Body of pancreas (tissue), 4 donors: ENCODE measurements around the gene SORCS2. TPM values are rescaled to one million over a fixed set of nuclear protein-coding genes. Genes with fewer than 3 reads are reported as not detected.

ENCODE experiments used
- ATAC-seq: fragments of 150-250 bp; one replicate; pipeline ENCODE4 v1.9.1; 2016
- DNase-seq, 4 donors: peaks; one replicate each; pipeline ENCODE4 v3.0.0-alpha.2; 2019
- H3K27ac ChIP-seq, 4 donors: fragments of 200-600 bp; sonication (generic); 1 replicate in 3 of 4; 2 replicates in 1 of 4; pipeline versions ENCODE4 v1.5.1 to v1.6.1; 2016 to 2019; ENCODE audit warnings: mild to moderate bottlenecking in 1 of 4, mixed read lengths in 1 of 4, moderate library complexity in 1 of 4
- H3K27me3 ChIP-seq, 2 donors: fragments of 200-600 bp; sonication (generic); one replicate each; pipeline ENCODE4 v1.6.0; 2016; ENCODE audit warnings: mild to moderate bottlenecking in 1 of 2
- H3K36me3 ChIP-seq, 2 donors: fragments of 200-600 bp; sonication (generic); replicated peaks in 1 of 2; 2 replicates each; pipeline ENCODE4 v1.5.1; 2016; ENCODE audit warnings: low read depth in 2 of 2; ENCODE audit not compliant: insufficient read depth in 1 of 2
- H3K4me1 ChIP-seq: fragments of 200-600 bp; sonication (generic); one replicate; pipeline ENCODE4 v1.6.0; 2016
- H3K4me3 ChIP-seq, 2 donors: fragments of 200-600 bp; sonication (generic); 1 replicate in 1 of 2; 2 replicates in 1 of 2; pipeline ENCODE4 v1.5.1; 2016 to 2019
- H3K9me3 ChIP-seq, 3 donors: fragments of 200-600 bp; sonication (generic); 1 replicate in 2 of 3; 2 replicates in 1 of 3; pipeline ENCODE4 v1.5.1; 2016
- POLR2A ChIP-seq, 3 donors: fragments of 450-650 bp; IDR thresholded peaks; one replicate each; pipeline ENCODE4 v1.6.1; 2016; ENCODE audit warnings: antibody characterized with exemption in 3 of 3, mild to moderate bottlenecking in 2 of 3
- WGBS, 2 donors: methylation state at CpG; one replicate each; pipeline ENCODE4 v1.1.5; 2017; 5-methylcytosine and 5-hydroxymethylcytosine counted together
- intact Hi-C: fragments of 100-400 bp; cut with DNase I; formaldehyde crosslinking; loops from one replicate; pipeline ENCODE4 v1.15.1; 2023
- total RNA-seq, 2 donors: library from RNA; depleted of rRNA; stranded (reverse); fragments of >200 nt; gene quantifications; one replicate each; pipeline ENCODE4 v1.1.0, GENCODE V29; 2016
- TF ChIP-seq, protein P1 (sequence below), 7 experiments: fragments of 450-650 bp in 4 of 7; fragments of 200-600 bp in 3 of 7; sonication (generic) in 3 of 7; IDR thresholded peaks; one replicate each; pipeline ENCODE4 v1.5.1; 2016 to 2019; ENCODE audit warnings: antibody characterized with exemption in 7 of 7

The SORCS2 gene
- total RNA-seq, 2 donors from 2014 or later: 0.26 to 0.33 TPM

DNA sequence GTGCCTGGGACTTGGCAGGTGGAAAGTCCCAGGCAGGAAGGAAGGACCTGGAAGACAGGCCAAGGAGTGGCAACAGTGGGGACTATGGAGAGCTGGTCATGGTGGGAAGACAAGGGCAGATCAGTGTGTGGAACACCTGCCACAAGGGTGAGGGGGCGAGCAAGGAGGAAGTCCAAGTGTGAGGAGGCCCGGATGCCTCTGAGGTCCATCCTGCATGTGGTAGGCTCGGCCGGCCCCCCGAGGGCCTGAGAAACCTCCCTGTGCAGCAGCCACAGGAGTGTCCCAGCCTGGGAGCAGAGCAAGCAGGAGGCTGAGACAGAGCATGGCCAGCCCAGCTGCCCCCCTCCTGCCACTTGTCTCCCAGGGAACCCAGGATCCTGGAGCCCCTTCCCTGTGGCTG, 282.9 kb downstream of the SORCS2 start:
- no peak for TF ChIP-seq POLR2A (IDR thresholded peaks at IDR 0.05)
- WGBS, 2 donors: 73 to 78% methylated on average over 2 to 5 of the region's 5 CpGs
- Histone ChIP-seq H3K4me1 (no peaks in the 10 kb centered on the region), H3K4me3 (no peak overlapping the region), H3K36me3 (no peaks in the 10 kb centered on the region), H3K27ac (no peak overlapping the region), H3K9me3 (no peaks in the 10 kb centered on the region), H3K27me3 (no peaks in the 10 kb centered on the region)
- DNase-seq (no peak), ATAC-seq (no peak)
- intact Hi-C loops: no loop called here

DNA sequence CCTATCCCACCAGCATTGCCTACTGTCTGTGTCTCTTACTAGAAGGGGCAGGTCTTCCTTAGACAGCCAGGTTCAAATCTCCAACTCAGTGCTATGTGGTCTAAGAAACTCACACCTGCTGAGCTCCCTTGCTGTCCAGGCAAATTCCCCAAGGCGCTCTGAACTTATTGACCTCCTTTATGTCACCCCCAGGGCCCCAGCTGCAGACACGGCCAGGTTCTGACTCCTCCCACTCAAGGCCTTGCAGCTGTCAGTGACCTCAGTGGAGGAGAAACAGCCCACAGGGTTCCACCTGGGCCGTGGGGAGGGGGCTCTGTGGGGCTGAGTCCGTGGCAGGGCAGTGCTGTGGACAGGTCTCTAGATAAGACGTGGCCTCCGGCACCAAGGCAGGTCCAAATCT, 284.5 kb downstream of the SORCS2 start:
- TF ChIP-seq, protein P1, sequence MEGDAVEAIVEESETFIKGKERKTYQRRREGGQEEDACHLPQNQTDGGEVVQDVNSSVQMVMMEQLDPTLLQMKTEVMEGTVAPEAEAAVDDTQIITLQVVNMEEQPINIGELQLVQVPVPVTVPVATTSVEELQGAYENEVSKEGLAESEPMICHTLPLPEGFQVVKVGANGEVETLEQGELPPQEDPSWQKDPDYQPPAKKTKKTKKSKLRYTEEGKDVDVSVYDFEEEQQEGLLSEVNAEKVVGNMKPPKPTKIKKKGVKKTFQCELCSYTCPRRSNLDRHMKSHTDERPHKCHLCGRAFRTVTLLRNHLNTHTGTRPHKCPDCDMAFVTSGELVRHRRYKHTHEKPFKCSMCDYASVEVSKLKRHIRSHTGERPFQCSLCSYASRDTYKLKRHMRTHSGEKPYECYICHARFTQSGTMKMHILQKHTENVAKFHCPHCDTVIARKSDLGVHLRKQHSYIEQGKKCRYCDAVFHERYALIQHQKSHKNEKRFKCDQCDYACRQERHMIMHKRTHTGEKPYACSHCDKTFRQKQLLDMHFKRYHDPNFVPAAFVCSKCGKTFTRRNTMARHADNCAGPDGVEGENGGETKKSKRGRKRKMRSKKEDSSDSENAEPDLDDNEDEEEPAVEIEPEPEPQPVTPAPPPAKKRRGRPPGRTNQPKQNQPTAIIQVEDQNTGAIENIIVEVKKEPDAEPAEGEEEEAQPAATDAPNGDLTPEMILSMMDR (IDR thresholded peaks at IDR 0.05): no peak
- TF ChIP-seq POLR2A (IDR thresholded peaks at IDR 0.05): no peak
- H3K4me3 ChIP-seq: no peak overlapping the region
- no peak overlapping the region for H3K27ac ChIP-seq
- no peaks in the 10 kb centered on the region for H3K4me1 ChIP-seq
- no peaks in the 10 kb centered on the region for H3K27me3 ChIP-seq
- intact Hi-C loops: no loop called here
- no peaks in the 10 kb centered on the region for H3K36me3 ChIP-seq
- no peaks in the 10 kb centered on the region for H3K9me3 ChIP-seq
- WGBS, 2 donors: 45 to 70% methylated on average over 4 to 6 of the region's 6 CpGs
- ATAC-seq (no peak), DNase-seq (no peak)

DNA sequence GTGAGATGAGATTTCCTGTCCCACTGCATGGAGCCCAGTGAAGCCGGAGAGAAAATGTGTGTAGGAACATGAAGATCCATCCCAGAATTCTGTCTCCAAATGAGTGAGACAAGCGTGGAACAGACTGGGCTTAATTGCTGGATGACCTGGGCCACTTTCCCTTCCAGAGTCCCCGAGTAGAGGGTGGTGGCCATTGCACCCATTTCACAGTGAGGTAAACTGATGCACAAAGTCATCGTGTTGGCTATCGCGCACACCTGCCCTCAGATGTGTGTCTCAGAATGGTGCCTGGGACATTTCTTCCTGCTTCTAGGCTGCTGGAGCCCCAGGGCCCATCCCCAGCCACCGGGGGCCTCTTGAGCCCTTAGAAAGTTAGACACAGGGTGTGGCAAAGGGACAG, 285.4 kb downstream of the SORCS2 start:
- Histone ChIP-seq H3K4me1 (no peaks in the 10 kb centered on the region), H3K27ac (no peak overlapping the region), H3K9me3 (no peaks in the 10 kb centered on the region), H3K36me3 (no peaks in the 10 kb centered on the region), H3K4me3 (no peak overlapping the region), H3K27me3 (no peaks in the 10 kb centered on the region)
- ATAC-seq (no peak), DNase-seq (no peak)
- intact Hi-C loops: no loop called here
- 60 to 73% methylated on average over 1 to 7 of the region's 7 CpGs for WGBS, 2 donors
- TF ChIP-seq, protein P1 (IDR thresholded peaks at IDR 0.05): no peak
- TF ChIP-seq POLR2A (IDR thresholded peaks at IDR 0.05): no peak

DNA sequence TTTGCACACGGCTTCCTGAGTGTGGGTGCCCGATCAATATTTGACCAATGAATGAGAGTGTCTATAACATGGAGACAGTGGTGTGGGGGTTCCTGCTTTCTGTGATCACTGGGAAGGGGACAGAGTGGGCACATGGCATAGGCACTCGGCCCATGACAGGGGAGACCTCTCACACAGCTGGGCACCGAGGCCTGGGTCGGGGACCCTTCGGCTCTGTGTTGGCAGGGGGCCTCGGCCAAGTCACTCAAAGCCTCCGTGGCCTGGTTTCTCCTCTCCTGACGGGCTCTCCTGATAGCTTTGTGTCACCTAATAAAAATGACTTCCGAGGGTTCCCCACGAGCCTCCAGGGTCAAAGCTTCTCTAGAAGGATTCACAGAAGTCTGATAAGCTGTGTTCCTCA, 286.3 kb downstream of the SORCS2 start:
- ATAC-seq: no peak
- intact Hi-C loops: no loop called here
- no peak for TF ChIP-seq POLR2A (IDR thresholded peaks at IDR 0.05)
- TF ChIP-seq, protein P1 (IDR thresholded peaks at IDR 0.05): no peak

DNA sequence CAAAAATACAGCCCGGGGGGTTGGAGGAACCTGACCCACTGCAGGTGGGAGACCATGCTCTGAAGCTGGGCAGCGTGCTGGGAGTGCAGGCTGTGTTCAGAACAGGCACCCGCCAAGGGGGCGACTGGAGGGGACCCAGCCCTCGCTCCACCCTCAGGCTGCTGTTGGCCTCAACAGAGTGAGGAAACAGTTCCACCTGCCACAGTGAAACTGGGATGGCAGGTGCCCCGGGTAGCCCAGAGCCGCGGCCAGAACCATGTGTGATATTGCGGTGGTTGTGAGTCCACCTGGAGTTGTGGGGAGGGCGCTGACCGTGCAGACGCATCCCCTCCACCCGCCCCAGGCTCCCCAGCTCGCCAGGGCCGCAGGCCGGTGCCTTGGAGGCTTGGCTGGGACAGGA, 288.1 kb downstream of the SORCS2 start:
- 65 to 81% methylated on average over 5 to 16 of the region's 16 CpGs for WGBS, 2 donors
- intact Hi-C loops: no loop called here

More for the DNA sequence above, 286.3 kb downstream of the SORCS2 start:
- no peak for DNase-seq
- H3K9me3 ChIP-seq: no peaks in the 10 kb centered on the region
- no peak overlapping the region for H3K4me3 ChIP-seq
- no peaks in the 10 kb centered on the region for H3K27me3 ChIP-seq
- no peak overlapping the region for H3K27ac ChIP-seq
- no peaks in the 10 kb centered on the region for H3K4me1 ChIP-seq
- WGBS, 2 donors: 36 to 48% methylated on average over 7 to 11 of the region's 11 CpGs
- no peaks in the 10 kb centered on the region for H3K36me3 ChIP-seq

More for the DNA sequence above, 288.1 kb downstream of the SORCS2 start:
- no peak for DNase-seq
- no peak for TF ChIP-seq POLR2A (IDR thresholded peaks at IDR 0.05)
- TF ChIP-seq, protein P1 (IDR thresholded peaks at IDR 0.05): no peak
- no peaks in the 10 kb centered on the region for H3K9me3 ChIP-seq
- no peak overlapping the region for H3K27ac ChIP-seq
- ATAC-seq: no peak
- no peaks in the 10 kb centered on the region for H3K4me1 ChIP-seq
- no peaks in the 10 kb centered on the region for H3K36me3 ChIP-seq
- no peaks in the 10 kb centered on the region for H3K27me3 ChIP-seq
- no peak overlapping the region for H3K4me3 ChIP-seq
